HG02642 (cell line): ENCODE data around the gene SFMBT2.

Experiments used
- ATAC-seq: cut with Tn5 transposase; IDR thresholded peaks from one replicate; pipeline ENCODE4 v1.9.1; 2021; ENCODE audit warnings: mild to moderate bottlenecking; ENCODE audit not compliant: unreplicated experiment, poor library complexity

SFMBT2 gene

GRCh38 chr10:7121154-7121797 lies 289.6 kb downstream of the SFMBT2 start:
- ATAC-seq = peak; percentile 74

DNA sequence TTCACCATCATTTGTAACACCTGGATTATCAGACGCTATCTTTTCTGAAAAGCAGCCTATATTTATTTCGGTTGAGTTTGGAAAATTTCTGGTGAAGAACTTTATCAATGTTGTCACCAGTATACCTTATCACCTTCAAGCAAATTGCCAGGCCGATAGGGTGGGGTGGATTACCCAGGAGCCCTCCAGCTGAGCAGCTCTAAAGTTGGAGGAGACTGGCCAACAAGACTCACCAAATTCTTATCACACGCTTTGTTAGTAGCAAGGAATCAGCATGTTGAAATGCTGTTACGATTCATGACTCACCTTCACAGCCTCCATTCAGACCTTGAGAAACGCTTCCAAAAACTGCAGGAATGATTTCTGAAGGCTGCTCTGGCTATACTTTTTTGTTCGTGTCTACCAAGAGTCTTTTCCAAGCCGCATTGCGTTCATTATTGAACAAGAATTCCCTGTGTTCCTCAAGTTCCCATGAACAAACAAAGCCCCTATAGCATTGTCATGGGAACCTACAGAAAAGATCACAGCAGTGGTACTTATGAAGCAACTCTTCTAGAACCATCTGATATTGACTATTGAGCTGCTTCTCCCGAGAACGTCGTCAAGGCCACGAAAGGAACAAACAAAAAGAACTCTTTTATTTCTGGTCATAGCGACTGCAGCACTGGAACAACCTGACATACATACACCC lies 291.4 kb downstream of the SFMBT2 start:
- ATAC-seq = no peak

GRCh38 chr10:7117806-7118674 lies 292.8 kb downstream of the SFMBT2 start:
- no peak for ATAC-seq

- no peak for ATAC-seq
Observed at GRCh38 chr10:7117177-7117799, 293.5 kb downstream of the SFMBT2 start.

GRCh38 chr10:7111561-7111960 lies 299.3 kb downstream of the SFMBT2 start:
- ATAC-seq = no peak

DNA sequence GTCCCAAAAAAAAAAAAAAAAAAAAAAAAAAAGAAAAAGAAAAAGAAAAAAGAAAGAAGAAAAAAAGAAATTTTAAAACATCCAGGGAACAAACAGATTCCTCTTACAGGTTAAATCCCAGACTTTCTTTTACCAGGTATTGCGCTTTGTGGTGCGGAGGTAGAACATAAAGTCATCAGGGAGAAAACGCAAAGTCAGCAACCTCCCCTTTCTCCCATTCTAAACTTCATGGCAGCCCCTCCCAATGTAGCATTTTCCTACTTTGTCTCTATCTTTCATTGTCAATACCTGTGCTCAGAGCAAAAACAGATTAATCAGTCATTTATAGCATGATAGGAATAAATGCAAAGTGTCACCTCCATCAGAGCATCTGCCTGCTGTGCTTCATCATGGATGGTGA lies 299.7 kb downstream of the SFMBT2 start:
- ATAC-seq = no peak
